Right renal cortex interstitium (tissue), 3 donors: ENCODE data around the gene TBX21. TPM values are rescaled to one million over a fixed set of nuclear protein-coding genes. Genes with fewer than 3 reads are reported as not detected.
A peak's percentile ranks its signal among the peaks of the same experiment; 100 is the strongest.
"Not testable (repeated sequence)": the region's sequence is repeated elsewhere in the genome, so short reads cannot be mapped to it uniquely, and the experiment has no call there.

Source experiments
- DNase-seq, 3 donors: peaks; one replicate each; pipeline ENCODE4 v3.0.0-alpha.2; 2013; ENCODE audit warnings: low read depth in 3 of 3, low spot score in 2 of 3
- polyA plus RNA-seq, 3 donors: library from polyadenylated mRNA; unstranded; fragments of 120-200 nt; gene quantifications; one replicate each; pipeline ENCODE4 v1.2.1, GENCODE V29; 2013; ENCODE audit not compliant: insufficient read length in 3 of 3

TBX21 gene
- polyA plus RNA-seq, 3 donors, result 0.10 to 0.17 (median 0.13) TPM

DNA sequence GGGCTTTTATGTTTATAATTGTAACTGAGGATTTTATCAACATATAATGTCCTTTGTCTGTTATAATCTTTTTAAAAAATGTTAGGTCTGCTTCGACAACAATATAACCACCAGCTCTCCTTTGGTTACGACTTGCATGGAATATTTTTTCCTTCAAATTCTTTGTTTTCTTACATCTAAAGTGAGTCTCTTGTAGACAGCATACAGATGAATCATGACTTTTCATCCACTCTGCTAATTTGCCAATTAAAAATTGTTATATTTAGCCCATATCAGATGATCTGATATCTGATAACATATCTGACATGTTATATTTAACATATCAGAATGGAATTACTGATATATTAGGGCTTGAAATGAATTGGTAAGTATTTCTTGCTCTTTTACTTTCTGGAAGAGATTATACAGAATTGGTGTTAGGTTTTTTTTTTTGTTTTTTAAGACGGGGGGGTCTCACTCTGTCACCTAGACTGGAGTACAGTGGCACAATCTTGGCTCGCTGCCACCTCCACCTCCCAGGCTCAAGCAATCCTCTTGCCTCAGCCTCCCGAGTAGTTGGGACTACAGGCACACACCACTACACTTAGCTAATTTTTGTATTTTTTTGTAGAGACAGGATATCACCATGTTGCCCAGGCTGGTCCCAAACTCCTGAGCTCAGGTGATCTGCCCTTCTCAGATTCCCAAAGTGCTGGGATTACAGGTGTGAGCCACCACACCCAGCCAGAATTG, 27.5 kb downstream of the TBX21 start:
- DNase-seq, result no peak

- DNase-seq, result no peak
Observed at GRCh38 chr17:47762728-47763127, 29.7 kb downstream of the TBX21 start.

- DNase-seq, result no peak
Observed at GRCh38 chr17:47763913-47764582, 31.0 kb downstream of the TBX21 start.

DNA sequence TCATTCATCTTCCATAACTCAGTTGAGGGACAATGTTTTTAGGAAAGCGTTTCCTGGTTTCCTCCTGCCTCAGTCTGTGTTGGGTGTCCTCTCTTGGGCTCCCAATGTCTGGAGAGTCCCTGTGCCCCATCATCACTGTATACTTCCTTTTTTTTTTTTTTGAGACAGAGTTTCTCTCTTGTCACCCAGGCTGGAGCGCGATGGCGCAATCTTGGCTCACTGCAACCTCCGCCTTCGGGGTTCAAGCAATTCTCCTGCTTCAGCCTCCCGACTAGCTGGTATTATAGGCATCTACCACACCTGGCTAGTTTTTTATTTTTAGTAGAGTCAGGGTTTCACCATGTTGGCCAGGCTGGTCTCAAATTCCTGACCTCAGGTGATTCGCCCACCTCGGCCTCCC, 40.6 kb downstream of the TBX21 start:
- not testable (repeated sequence) for DNase-seq

- DNase-seq, result no peak
Observed at GRCh38 chr17:47774331-47774730, 41.3 kb downstream of the TBX21 start.

- DNase-seq, result no peak
Observed at GRCh38 chr17:47774987-47775580, 42.0 kb downstream of the TBX21 start.

DNA sequence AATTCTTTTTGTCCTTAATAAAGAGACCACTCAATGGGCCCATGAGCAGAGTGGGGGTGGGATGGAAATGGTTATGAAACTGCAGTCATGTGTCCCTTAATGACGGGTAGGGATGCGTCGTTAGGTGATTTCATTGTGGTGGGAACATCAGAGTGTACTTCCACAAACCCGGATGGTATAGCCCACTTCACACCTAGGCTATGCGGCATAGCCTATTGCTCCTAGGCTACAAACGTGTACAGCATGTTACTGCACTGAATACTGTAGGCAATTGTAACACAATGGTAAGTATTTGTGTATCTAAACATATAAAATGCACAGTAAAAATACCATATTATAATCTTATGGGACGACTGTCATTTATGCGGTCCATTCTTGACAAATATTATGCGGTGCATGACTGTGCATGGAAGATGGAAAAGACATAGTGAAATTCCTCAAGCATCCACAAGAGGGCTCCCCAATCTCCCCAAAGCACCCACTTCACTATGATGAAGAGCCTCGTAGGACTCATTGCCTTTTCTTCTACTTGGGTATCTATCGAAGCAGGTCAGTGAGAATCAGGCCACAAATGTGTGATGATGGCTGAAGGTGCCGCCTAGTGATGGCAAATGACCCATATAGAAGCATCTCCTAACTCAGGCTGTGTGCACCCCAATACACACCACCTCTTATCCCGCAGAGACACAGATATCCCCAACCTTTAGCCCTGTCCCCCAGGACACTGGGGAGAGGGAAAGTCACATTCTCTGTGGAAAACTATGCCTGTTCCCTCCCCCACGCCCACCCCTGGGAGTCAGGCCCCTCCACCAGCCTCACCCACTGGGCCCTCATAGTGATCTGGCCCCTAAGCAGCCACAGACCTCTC, 43.5 kb downstream of the TBX21 start:
- no peak for DNase-seq

DNA sequence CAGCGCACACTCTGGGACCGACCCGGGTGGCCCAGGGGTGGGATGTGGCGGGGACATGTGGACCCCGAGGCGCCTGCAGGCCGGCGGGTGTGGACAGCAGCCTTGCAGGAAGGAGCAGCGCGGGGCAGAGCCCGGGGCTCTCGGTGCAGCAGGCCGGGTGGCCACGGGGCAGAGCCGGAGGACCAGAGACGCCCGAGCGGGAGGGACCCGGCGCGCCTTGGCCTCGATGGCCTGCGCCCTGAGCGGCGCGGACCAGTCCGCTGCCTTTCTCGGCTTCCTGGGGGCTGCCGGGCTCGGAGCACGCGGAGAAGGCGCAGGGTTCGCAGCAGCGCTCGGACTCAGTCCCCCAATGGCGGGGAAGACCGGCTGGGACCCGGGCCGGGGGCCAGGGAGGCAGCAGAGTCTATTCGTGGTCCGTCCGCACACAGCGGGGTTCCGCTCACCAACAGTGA, 45.2 kb downstream of the TBX21 start:
- no peak for DNase-seq

GRCh38 chr17:47781397-47781796, 48.4 kb downstream of the TBX21 start:
- DNase-seq, result no peak

GRCh38 chr17:47785538-47786123, 52.6 kb downstream of the TBX21 start:
- DNase-seq, result peak; percentile 23 to 67 (median 27)

- DNase-seq, result peak in 1 of 3 donors; percentile 18
Observed at GRCh38 chr17:47789611-47790561, 56.9 kb downstream of the TBX21 start.

- DNase-seq, result no peak
Observed at GRCh38 chr17:47791025-47791424, 58.0 kb downstream of the TBX21 start.

- no peak for DNase-seq
Observed at GRCh38 chr17:47792457-47792856, 59.4 kb downstream of the TBX21 start.

- no peak for DNase-seq
Observed at GRCh38 chr17:47792979-47793378, 59.9 kb downstream of the TBX21 start.

Other genes with a start within 250 kb of the TBX21 start
- 100 to 1,000 TPM; 137 to 150 (median 138) TPM for gene NPEPPS, start 202.1 kb upstream of the TBX21 start, polyA plus RNA-seq
- 100 to 1,000 TPM; 264 to 297 (median 270) TPM for gene KPNB1, start 83.3 kb upstream of the TBX21 start, polyA plus RNA-seq
- 10 to 100 TPM; 20.0 to 22.5 (median 22.0) TPM for gene TBKBP1, start 39.1 kb upstream of the TBX21 start, polyA plus RNA-seq
- gene OSBPL7, start 88.6 kb downstream of the TBX21 start, polyA plus RNA-seq, result 10 to 100 TPM in 2 of 3 donors, 1 to 10 TPM in 1; 9.3 to 12.3 (median 11.7) TPM
- gene MRPL10, start 98.3 kb downstream of the TBX21 start, polyA plus RNA-seq, result 10 to 100 TPM; 55.6 to 57.8 (median 55.8) TPM
- 1 to 10 TPM; 2.4 to 2.8 (median 2.4) TPM for gene LRRC46, start 98.4 kb downstream of the TBX21 start, polyA plus RNA-seq
- 10 to 100 TPM; 40.6 to 61.8 (median 55.4) TPM for gene SCRN2, start 108.0 kb downstream of the TBX21 start, polyA plus RNA-seq
- 1 to 10 TPM; 2.4 to 2.9 (median 2.6) TPM for gene SP6, start 117.9 kb downstream of the TBX21 start, polyA plus RNA-seq
- 10 to 100 TPM; 20.1 to 21.7 (median 20.7) TPM for gene SP2, start 163.0 kb downstream of the TBX21 start, polyA plus RNA-seq
- gene PNPO, start 208.3 kb downstream of the TBX21 start, polyA plus RNA-seq, result 10 to 100 TPM; 17.5 to 20.2 (median 19.6) TPM
- 10 to 100 TPM; 22.6 to 25.9 (median 24.6) TPM for gene PRR15L, start 224.6 kb downstream of the TBX21 start, polyA plus RNA-seq
- 100 to 1,000 TPM; 117 to 147 (median 140) TPM for gene CDK5RAP3, start 237.9 kb downstream of the TBX21 start, polyA plus RNA-seq